ENCODE measurements around the gene FAM170B. TPM values are rescaled to one million over a fixed set of nuclear protein-coding genes. Genes with fewer than 3 reads are reported as not detected.

The FAM170B gene
- total and polyA plus RNA-seq, 2 donors (not counting 3 experiments of a cell fraction or from before 2014, with no cell fraction given), result not detected

- no TSS peak for BruUV-seq (replicated peaks)
- Histone ChIP-seq H3K9ac (replicated peaks; ENCODE audit: extremely low read depth, insufficient read depth, low read length) (no peak overlapping the region), H3K79me2 (ENCODE audit: control insufficient read depth, insufficient read depth, low read length) (no peaks in the 10 kb centered on the region), H3K9me3 (replicated peaks; ENCODE audit: control insufficient read depth, insufficient read depth, low read length) (no peaks in the 10 kb centered on the region), H3K27ac (ENCODE audit: insufficient read depth, low read depth, low read length) (no peak overlapping the region), H3K4me1 (ENCODE audit: control insufficient read depth, extremely low read depth, insufficient read depth, low read length) (no peaks in the 10 kb centered on the region), H3K9me1 (replicated peaks; ENCODE audit: control insufficient read depth, extremely low read depth, insufficient read depth, low read length) (no peaks in the 10 kb centered on the region), H2AFZ (ENCODE audit: low read depth, low read length) (no peak overlapping the region), H4K20me1 (replicated peaks; ENCODE audit: control insufficient read depth, extremely low read depth, insufficient read depth, low read length) (no peaks in the 10 kb centered on the region), H3K4me2 (ENCODE audit: insufficient read depth, low read length) (no peak overlapping the region), H3K36me3 (ENCODE audit: control insufficient read depth in 2 of 2, extremely low read depth in 1 of 2, insufficient read depth in 2 of 2, low read length in 2 of 2) (no peaks in the 10 kb centered on the region), H3K4me3 (replicated peaks in 1 of 3; ENCODE audit: insufficient read depth in 1 of 3, low read depth in 1 of 3, low read length in 3 of 3) (no peak overlapping the region), H3K27me3 (ENCODE audit: control insufficient read depth in 2 of 2, insufficient read depth in 2 of 2, low read length in 2 of 2) (peaks cover 0 to 8% of the 10 kb centered on the region in 2 experiments)
- CTCF ChIA-PET, result no interaction called here
- POLR2A ChIA-PET, result no interaction called here
- dilution Hi-C loops (cut with MboI; ENCODE audit: extremely low pct_ligation_motif_present, low sequenced_read_pairs) (no loop called here), intact Hi-C loops (cut with micrococcal nuclease) (no loop called here)
- FAIRE-seq (no peak), DNase-seq (ENCODE audit: low read depth, low spot score) (no peak)
- TF ChIP-seq EZH2 (IDR thresholded peaks at IDR 0.05; ENCODE audit: borderline replicate concordance, low read depth, low read length, severe bottlenecking) (no peak), JUN (IDR thresholded peaks at IDR 0.05; ENCODE audit: borderline replicate concordance, insufficient read depth, insufficient read length, low read depth) (no peak), MYC (IDR thresholded peaks at IDR 0.05; ENCODE audit: low read depth, low read length) (no peak), POLR2AphosphoS5 (IDR thresholded peaks at IDR 0.05; ENCODE audit: insufficient read depth, low read depth, low read length) (no peak), POLR2A (IDR thresholded peaks at IDR 0.05; ENCODE audit: low read depth, low read length) (no peak), GATA2 (IDR thresholded peaks at IDR 0.05; ENCODE audit: insufficient read depth, insufficient read length, low read depth, low read length) (no peak), FOS (IDR thresholded peaks at IDR 0.05; ENCODE audit: borderline replicate concordance, insufficient read depth, low read length) (no peak)
- TF ChIP-seq, protein P1, sequence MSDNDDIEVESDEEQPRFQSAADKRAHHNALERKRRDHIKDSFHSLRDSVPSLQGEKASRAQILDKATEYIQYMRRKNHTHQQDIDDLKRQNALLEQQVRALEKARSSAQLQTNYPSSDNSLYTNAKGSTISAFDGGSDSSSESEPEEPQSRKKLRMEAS (IDR thresholded peaks at IDR 0.05; ENCODE audit: insufficient read depth, insufficient read length), result no peak
- TF ChIP-seq, protein P2, sequence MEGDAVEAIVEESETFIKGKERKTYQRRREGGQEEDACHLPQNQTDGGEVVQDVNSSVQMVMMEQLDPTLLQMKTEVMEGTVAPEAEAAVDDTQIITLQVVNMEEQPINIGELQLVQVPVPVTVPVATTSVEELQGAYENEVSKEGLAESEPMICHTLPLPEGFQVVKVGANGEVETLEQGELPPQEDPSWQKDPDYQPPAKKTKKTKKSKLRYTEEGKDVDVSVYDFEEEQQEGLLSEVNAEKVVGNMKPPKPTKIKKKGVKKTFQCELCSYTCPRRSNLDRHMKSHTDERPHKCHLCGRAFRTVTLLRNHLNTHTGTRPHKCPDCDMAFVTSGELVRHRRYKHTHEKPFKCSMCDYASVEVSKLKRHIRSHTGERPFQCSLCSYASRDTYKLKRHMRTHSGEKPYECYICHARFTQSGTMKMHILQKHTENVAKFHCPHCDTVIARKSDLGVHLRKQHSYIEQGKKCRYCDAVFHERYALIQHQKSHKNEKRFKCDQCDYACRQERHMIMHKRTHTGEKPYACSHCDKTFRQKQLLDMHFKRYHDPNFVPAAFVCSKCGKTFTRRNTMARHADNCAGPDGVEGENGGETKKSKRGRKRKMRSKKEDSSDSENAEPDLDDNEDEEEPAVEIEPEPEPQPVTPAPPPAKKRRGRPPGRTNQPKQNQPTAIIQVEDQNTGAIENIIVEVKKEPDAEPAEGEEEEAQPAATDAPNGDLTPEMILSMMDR (IDR thresholded peaks at IDR 0.05; ENCODE audit: extremely low read depth in 1 of 2, insufficient read depth in 1 of 2, low read depth in 1 of 2, low read length in 2 of 2), result no peak
Observed at GRCh38 chr10:49132362-49132737, 1.5 kb downstream of the FAM170B start.

Data from endothelial cell of umbilical vein (primary cell).